MCF 10A (cell line): Measurements from ENCODE around the gene MIEF1. TPM values are rescaled to one million over a fixed set of nuclear protein-coding genes. Genes with fewer than 3 reads are reported as not detected.

ENCODE experiments used
- BruUV-seq: library from RNA; stranded (reverse); fragments of 400-500 nt; replicated peaks from 2 replicates; lab custom pipeline; 2021; lab: Mats Ljungman, UMichigan
- CTCF ChIA-PET: fragments of 300-600 bp; sonication (Branson Sonifier 250); formaldehyde crosslinking; extraction: SDS; loops from one replicate; lab custom pipeline; 2021; ENCODE audit warnings: antibody characterized with exemption, inconsistent platforms; lab: Yijun Ruan, JAX
- POLR2A ChIA-PET: fragments of 300-600, 350-650 bp; sonication (Branson Sonifier 250); formaldehyde crosslinking; extraction: SDS; loops from one replicate; lab custom pipeline; 2020; ENCODE audit warnings: antibody characterized with exemption, inconsistent platforms; lab: Yijun Ruan, JAX
- DNase-seq: peaks from one replicate; pipeline ENCODE4 v3.0.0-alpha.2; 2018; ENCODE audit not compliant: unreplicated experiment
- H3K27ac Mint-ChIP-seq: one replicate; pipeline ENCODE4 v1.8.0; 2022; ENCODE audit warnings: mild to moderate bottlenecking, low read depth, mixed read lengths; ENCODE audit not compliant: unreplicated experiment
- H3K27me3 Mint-ChIP-seq: one replicate; pipeline ENCODE4 v1.8.0; 2022; ENCODE audit warnings: mixed read lengths; ENCODE audit not compliant: insufficient read depth, unreplicated experiment
- H3K36me3 Mint-ChIP-seq: one replicate; pipeline ENCODE4 v1.8.0; 2022; ENCODE audit warnings: mild to moderate bottlenecking, moderate library complexity, mixed read lengths; ENCODE audit not compliant: insufficient read depth, unreplicated experiment
- H3K4me1 Mint-ChIP-seq: one replicate; pipeline ENCODE4 v1.8.0; 2022; ENCODE audit warnings: mixed read lengths; ENCODE audit not compliant: insufficient read depth, unreplicated experiment
- H3K4me3 Mint-ChIP-seq: one replicate; pipeline ENCODE4 v1.8.0; 2022; ENCODE audit warnings: mild to moderate bottlenecking, moderate library complexity, mixed read lengths; ENCODE audit not compliant: unreplicated experiment
- H3K9me3 Mint-ChIP-seq: one replicate; pipeline ENCODE4 v1.8.0; 2022; ENCODE audit warnings: mixed read lengths; ENCODE audit not compliant: unreplicated experiment
- CTCF ChIP-seq: fragments of 200-600 bp; IDR thresholded peaks from one replicate; pipeline ENCODE4 v1.8.0; 2022; ENCODE audit warnings: antibody characterized with exemption, mild to moderate bottlenecking; ENCODE audit not compliant: unreplicated experiment
- intact Hi-C: fragments of 100-400 bp; cut with micrococcal nuclease; formaldehyde crosslinking; loops from 2 replicates; pipeline ENCODE4 v1.14.1; 2022
- total RNA-seq: library from RNA; stranded (reverse); gene quantifications from 2 replicates; pipeline ENCODE4 v1.2.3, GENCODE V29; 2022

The MIEF1 gene
- total RNA-seq, 1 experiment from 2014 or later: 40.2 TPM

GRCh38 chr22:39468487-39469325 is 33.4 kb upstream of the MIEF1 start:
- Mint-ChIP-seq H3K9me3 (no peaks in the 10 kb centered on the region), H3K36me3 (no peaks in the 10 kb centered on the region), H3K4me1 (peaks cover 5% of the 10 kb centered on the region), H3K27me3 (no peaks in the 10 kb centered on the region), H3K4me3 (no peak overlapping the region), H3K27ac (no peak overlapping the region)
- intact Hi-C loops: no loop called here
- TF ChIP-seq CTCF: no peak
- no peak for DNase-seq
- BruUV-seq: no TSS peak
- CTCF ChIA-PET: no interaction called here
- POLR2A ChIA-PET: no interaction called here

GRCh38 chr22:39469326-39469680 is 32.8 kb upstream of the MIEF1 start:
- CTCF ChIA-PET: no interaction called here
- TF ChIP-seq CTCF: no peak
- no peak for DNase-seq
- BruUV-seq: no TSS peak
- no peaks in the 10 kb centered on the region for H3K27me3 Mint-ChIP-seq
- POLR2A ChIA-PET: no interaction called here
- H3K4me3 Mint-ChIP-seq: no peak overlapping the region
- H3K4me1 Mint-ChIP-seq: peaks cover 5% of the 10 kb centered on the region
- no peaks in the 10 kb centered on the region for H3K36me3 Mint-ChIP-seq
- H3K27ac Mint-ChIP-seq: no peak overlapping the region
- intact Hi-C loops: no loop called here
- H3K9me3 Mint-ChIP-seq: no peaks in the 10 kb centered on the region

- ChIA-PET POLR2A (no interaction called here), CTCF (no interaction called here)
- Mint-ChIP-seq H3K4me3 (no peak overlapping the region), H3K36me3 (no peaks in the 10 kb centered on the region), H3K9me3 (no peaks in the 10 kb centered on the region), H3K4me1 (peaks cover 5% of the 10 kb centered on the region), H3K27me3 (no peaks in the 10 kb centered on the region), H3K27ac (no peak overlapping the region)
- no peak for TF ChIP-seq CTCF
- intact Hi-C loops: no loop called here
- no peak for DNase-seq
- no TSS peak for BruUV-seq
These were observed 32.2 kb upstream of the MIEF1 start for GRCh38 chr22:39469681-39470450.

- H3K4me3 Mint-ChIP-seq: no peak overlapping the region
- ChIA-PET POLR2A (no interaction called here), CTCF (no interaction called here)
- DNase-seq: no peak
- peaks cover 5% of the 10 kb centered on the region for H3K4me1 Mint-ChIP-seq
- no peak for TF ChIP-seq CTCF
- no peaks in the 10 kb centered on the region for H3K27me3 Mint-ChIP-seq
- H3K27ac Mint-ChIP-seq: no peak overlapping the region
- intact Hi-C loops: no loop called here
- no peaks in the 10 kb centered on the region for H3K36me3 Mint-ChIP-seq
- BruUV-seq: no TSS peak
- no peaks in the 10 kb centered on the region for H3K9me3 Mint-ChIP-seq
These were observed 31.4 kb upstream of the MIEF1 start for GRCh38 chr22:39470451-39471291.
